Epithelial cell of esophagus (primary cell): ENCODE data around the gene DAAM2.

Source experiments
- DNase-seq: peaks from one replicate; pipeline ENCODE4 v3.0.0; 2010; ENCODE audit warnings: low read depth
- H3K4me3 ChIP-seq: 2 replicates; pipeline ENCODE4 v1.5.1; 2011; ENCODE audit warnings: mild to moderate bottlenecking, low read length, control low read depth
- CTCF ChIP-seq: IDR thresholded peaks from 2 replicates; pipeline ENCODE4 v1.5.1; 2011; ENCODE audit warnings: low read depth, mild to moderate bottlenecking, low read length, control low read depth, inconsistent platforms; ENCODE audit not compliant: insufficient read depth; ENCODE audit errors: missing control alignments

Gene DAAM2

GRCh38 chr6:39791850-39792539 is at the start of gene DAAM2:
Gene DAAM2 (plus strand): TSS chr6:39792376. CDS start chr6:39856303, 63,927 bp downstream.
- no peak for TF ChIP-seq CTCF
- H3K4me3 ChIP-seq = peak within 1 kb of the TSS; percentile 7
- DNase-seq = peak; percentile 14

- no peak overlapping the region for H3K4me3 ChIP-seq
- TF ChIP-seq CTCF = no peak
- no peak for DNase-seq
Observed at GRCh38 chr6:39746795-39747194, 45.4 kb upstream of the DAAM2 start.

GRCh38 chr6:39752835-39753724 is 39.1 kb upstream of the DAAM2 start:
- TF ChIP-seq CTCF = no peak
- no peak for DNase-seq
- no peak overlapping the region for H3K4me3 ChIP-seq

- H3K4me3 ChIP-seq = no peak overlapping the region
- no peak for TF ChIP-seq CTCF
- DNase-seq = no peak
Observed at GRCh38 chr6:39753725-39754045, 38.5 kb upstream of the DAAM2 start.

GRCh38 chr6:39754514-39755115 is 37.6 kb upstream of the DAAM2 start:
- DNase-seq = no peak
- H3K4me3 ChIP-seq = no peak overlapping the region
- TF ChIP-seq CTCF = no peak

- no peak overlapping the region for H3K4me3 ChIP-seq
- no peak for TF ChIP-seq CTCF
- no peak for DNase-seq
Observed at GRCh38 chr6:39755231-39755630, 36.9 kb upstream of the DAAM2 start.
